Lung (tissue), 12 donors: Measurements from ENCODE around the gene VDAC1. TPM values are rescaled to one million over a fixed set of nuclear protein-coding genes. Genes with fewer than 3 reads are reported as not detected.

Source experiments
- ATAC-seq: fragments of 200-7000 bp; cut with Tn5 transposase; one replicate; pipeline ENCODE4 v1.9.1; 2020; ENCODE audit warnings: moderate number of reproducible peaks; ENCODE audit not compliant: insufficient read depth, low FRiP score
- DNase-seq, 3 donors: peaks; one replicate each; pipeline ENCODE4 v3.0.0-alpha.2; 2013 to 2017
- H3K27ac ChIP-seq, 2 donors: one replicate each; pipeline ENCODE4 v1.5.1; 2013; ENCODE audit warnings: mild to moderate bottlenecking in 2 of 2, moderate library complexity in 2 of 2, control low read depth in 1 of 2, inconsistent platforms in 1 of 2, low read depth in 1 of 2, low read length in 1 of 2
- H3K27me3 ChIP-seq, 3 donors: one replicate each; pipeline ENCODE4 v1.5.1; 2013; ENCODE audit warnings: low read length in 2 of 3; ENCODE audit not compliant: control insufficient read depth in 3 of 3, insufficient read depth in 3 of 3
- H3K36me3 ChIP-seq, 4 donors: one replicate each; pipeline ENCODE4 v1.5.1; 2013; ENCODE audit warnings: low read length in 4 of 4, mild to moderate bottlenecking in 1 of 4, moderate library complexity in 1 of 4; ENCODE audit not compliant: control insufficient read depth in 4 of 4, insufficient read depth in 4 of 4
- H3K4me1 ChIP-seq, 5 donors: one replicate each; pipeline ENCODE4 v1.5.1; 2013; ENCODE audit warnings: low read length in 5 of 5, mild to moderate bottlenecking in 2 of 5, moderate library complexity in 1 of 5; ENCODE audit not compliant: control insufficient read depth in 5 of 5, insufficient read depth in 5 of 5
- H3K4me3 ChIP-seq: one replicate; pipeline ENCODE4 v1.5.1; 2013; ENCODE audit warnings: mild to moderate bottlenecking, control low read depth, moderate library complexity
- H3K9ac ChIP-seq, 2 donors: one replicate each; pipeline ENCODE4 v1.5.1; 2013; ENCODE audit warnings: low read length in 2 of 2, control low read depth in 1 of 2; ENCODE audit not compliant: insufficient read depth in 1 of 2
- H3K9me3 ChIP-seq, 4 donors: one replicate each; pipeline ENCODE4 v1.5.1; 2013; ENCODE audit warnings: low read length in 3 of 4, mild to moderate bottlenecking in 1 of 4, moderate library complexity in 1 of 4; ENCODE audit not compliant: control insufficient read depth in 4 of 4, insufficient read depth in 3 of 4
- CTCF ChIP-seq: IDR thresholded peaks from 2 replicates; pipeline ENCODE4 v1.5.1; 2012; ENCODE audit warnings: mild to moderate bottlenecking; ENCODE audit errors: control extremely low read depth, extremely low read depth
- WGBS, 2 donors: extraction: QIAGEN DNeasy Blood & Tissue Kit; methylation state at CpG; one replicate each; pipeline ENCODE4 v1.1.7; 2013; 5-methylcytosine and 5-hydroxymethylcytosine counted together
- polyA plus RNA-seq, 2 donors: library from polyadenylated mRNA; stranded (reverse); fragments of 200-250 nt; gene quantifications; one replicate each; pipeline ENCODE4 v1.2.1, GENCODE V29; 2013
- total RNA-seq, 2 donors: library from RNA; depleted of rRNA in 1 of 2; stranded (reverse); fragments of >200 nt in 1 of 2; gene quantifications; one replicate each; pipeline ENCODE4 v1.2.1, GENCODE V29; 2014 to 2021
- donor health status: control.
- donor health status: control.
- donor health status: Bipolar disorder and iron deficiency.
- donor health status: healthy.
- donor health status: DM: yes; HTN: yes; CAD: no.

The VDAC1 gene
- total and polyA plus RNA-seq, 4 donors: 107 to 136 (median 120) TPM

- peaks cover 20 to 38% (median 28%) of the 10 kb centered on the region in 5 donors for H3K4me1 ChIP-seq
- TF ChIP-seq CTCF: no peak
- WGBS, 2 donors: 75 to 79% methylated on average over 7 of the region's 7 CpGs
- H3K27me3 ChIP-seq: no peaks in the 10 kb centered on the region
- no peaks in the 10 kb centered on the region for H3K9me3 ChIP-seq
- no peak overlapping the region for H3K4me3 ChIP-seq
- H3K27ac ChIP-seq: peak overlapping the region in 1 of 2 donors; percentile 5
- H3K36me3 ChIP-seq: peaks cover 0 to 8% (median 5%) of the 10 kb centered on the region in 4 donors
- ATAC-seq: no peak
- no peak for DNase-seq
- H3K9ac ChIP-seq: peak overlapping the region in 1 of 2 donors; percentile 16
Measured at GRCh38 chr5:133995883-133996563, 8.8 kb downstream of the VDAC1 start.

- H3K27me3 ChIP-seq: no peaks in the 10 kb centered on the region
- TF ChIP-seq CTCF: no peak
- WGBS, 2 donors: 81 to 82% methylated on average over 8 of the region's 8 CpGs
- H3K27ac ChIP-seq: peak overlapping the region in 1 of 2 donors; percentile 5
- no peaks in the 10 kb centered on the region for H3K9me3 ChIP-seq
- H3K36me3 ChIP-seq: peaks cover 4 to 13% (median 7%) of the 10 kb centered on the region in 4 donors
- H3K9ac ChIP-seq: no peak overlapping the region
- no peak overlapping the region for H3K4me3 ChIP-seq
- ATAC-seq: no peak
- DNase-seq: no peak
- H3K4me1 ChIP-seq: peaks cover 20 to 38% (median 28%) of the 10 kb centered on the region in 5 donors
Measured at GRCh38 chr5:133995341-133995740, 9.4 kb downstream of the VDAC1 start.

- Histone ChIP-seq H3K9me3 (no peaks in the 10 kb centered on the region), H3K4me3 (no peak overlapping the region), H3K27ac (peak overlapping the region in 1 of 2 donors; percentile 5), H3K9ac (no peak overlapping the region), H3K27me3 (no peaks in the 10 kb centered on the region), H3K36me3 (peaks cover 7 to 17% (median 10%) of the 10 kb centered on the region in 4 donors), H3K4me1 (peaks cover 20 to 36% (median 28%) of the 10 kb centered on the region in 5 donors)
- ATAC-seq: no peak
- TF ChIP-seq CTCF: no peak
- DNase-seq: no peak
- WGBS, 2 donors: 86 to 91% methylated on average over 6 of the region's 6 CpGs
Measured at GRCh38 chr5:133994990-133995333, 9.8 kb downstream of the VDAC1 start.
